Naive thymus-derived CD4-positive, alpha-beta T cell (primary cell): Measurements from ENCODE around the gene JAKMIP2. TPM values are rescaled to one million over a fixed set of nuclear protein-coding genes. Genes with fewer than 3 reads are reported as not detected.
"Not testable (repeated sequence)": the region's sequence is repeated elsewhere in the genome, so short reads cannot be mapped to it uniquely, and the experiment has no call there.

Experiments
- ATAC-seq: fragments of 150-1000 bp; cut with Tn5 transposase; 2 replicates; pipeline ENCODE4 v1.10.0; 2021; ENCODE audit warnings: mild to moderate bottlenecking, moderate library complexity
- CTCF ChIA-PET: fragments of 350-600 bp; sonication (Branson Sonifier 250); formaldehyde crosslinking; loops from one replicate; lab custom pipeline; 2021; ENCODE audit warnings: antibody characterized with exemption; lab: Charles Lee
- POLR2A ChIA-PET: fragments of 350-600 bp; sonication (Branson Sonifier 250); formaldehyde crosslinking; loops from one replicate; lab custom pipeline; 2021; ENCODE audit warnings: antibody characterized with exemption, inconsistent platforms; lab: Charles Lee
- DNase-seq, 9 donors: peaks; one replicate each; pipeline versions ENCODE4 v3.0.0 to v3.0.0-alpha.2; 2020 to 2022; ENCODE audit warnings: mixed read lengths in 1 of 9
- H3K27ac ChIP-seq: one replicate; pipeline ENCODE4 v1.7.0; 2013; ENCODE audit warnings: mild to moderate bottlenecking, low read depth, low read length, moderate library complexity
- H3K27me3 ChIP-seq, 2 donors: one replicate each; pipeline ENCODE4 v1.7.0; 2013; ENCODE audit warnings: low read length in 2 of 2, mild to moderate bottlenecking in 2 of 2, moderate library complexity in 2 of 2; ENCODE audit not compliant: control insufficient read depth in 2 of 2, insufficient read depth in 2 of 2
- H3K36me3 ChIP-seq, 3 experiments: 1 replicate in 2 of 3; 2 replicates in 1 of 3; pipeline ENCODE4 v1.7.0; 2013; ENCODE audit warnings: low read length in 3 of 3, mild to moderate bottlenecking in 3 of 3, moderate library complexity in 1 of 3; ENCODE audit not compliant: insufficient read depth in 3 of 3, control insufficient read depth in 2 of 3
- H3K4me1 ChIP-seq, 2 donors: one replicate each; pipeline ENCODE4 v1.7.0; 2013; ENCODE audit warnings: low read length in 2 of 2, mild to moderate bottlenecking in 2 of 2, moderate library complexity in 1 of 2; ENCODE audit not compliant: control insufficient read depth in 2 of 2, insufficient read depth in 2 of 2
- H3K4me3 ChIP-seq: 2 replicates; pipeline ENCODE4 v1.7.0; 2013; ENCODE audit warnings: mild to moderate bottlenecking, low read length
- H3K9me3 ChIP-seq, 3 experiments: 1 replicate in 2 of 3; 2 replicates in 1 of 3; pipeline ENCODE4 v1.7.0; 2013; ENCODE audit warnings: low read length in 3 of 3; ENCODE audit not compliant: control insufficient read depth in 2 of 3
- H3K27ac Mint-ChIP-seq, 9 donors: one replicate each; pipeline ENCODE4 v1.8.0; 2020 to 2022; ENCODE audit warnings: mixed read lengths in 9 of 9, mild to moderate bottlenecking in 8 of 9, moderate library complexity in 5 of 9, inconsistent platforms in 2 of 9
- H3K27me3 Mint-ChIP-seq, 5 donors: one replicate each; pipeline ENCODE4 v1.8.0; 2021 to 2022; ENCODE audit warnings: mixed read lengths in 5 of 5, mild to moderate bottlenecking in 1 of 5
- H3K36me3 Mint-ChIP-seq, 5 donors: one replicate each; pipeline ENCODE4 v1.8.0; 2020 to 2022; ENCODE audit warnings: mixed read lengths in 5 of 5, mild to moderate bottlenecking in 3 of 5, inconsistent platforms in 1 of 5
- H3K4me1 Mint-ChIP-seq, 7 donors: one replicate each; pipeline ENCODE4 v1.8.0; 2020 to 2022; ENCODE audit warnings: mixed read lengths in 7 of 7, mild to moderate bottlenecking in 3 of 7, inconsistent platforms in 1 of 7
- H3K4me3 Mint-ChIP-seq, 10 donors: one replicate each; pipeline ENCODE4 v1.8.0; 2020 to 2022; ENCODE audit warnings: mild to moderate bottlenecking in 10 of 10, mixed read lengths in 10 of 10, moderate library complexity in 6 of 10, inconsistent platforms in 2 of 10
- H3K9me3 Mint-ChIP-seq, 11 donors: one replicate each; pipeline ENCODE4 v1.8.0; 2020 to 2022; ENCODE audit warnings: mixed read lengths in 11 of 11, mild to moderate bottlenecking in 4 of 11, inconsistent platforms in 1 of 11, moderate library complexity in 1 of 11
- intact Hi-C, 2 donors: fragments of 100-400 bp; cut with micrococcal nuclease; formaldehyde crosslinking; loops; one replicate each; pipeline ENCODE4 v1.15.1; 2023
- polyA plus RNA-seq, 2 donors: library from polyadenylated mRNA; unstranded; fragments of 300-500 nt; fragmentation: Illumina TruSeq; gene quantifications; one replicate each; pipeline ENCODE4 v1.2.3, GENCODE V29; 2021
- total RNA-seq, 6 experiments: library from RNA in 5 of 6; stranded (reverse) in 5 of 6; gene quantifications; 1 replicate in 5 of 6; 2 replicates in 1 of 6; pipeline ENCODE4 v1.2.3 and lab custom pipeline; 2021 to 2026

JAKMIP2 gene
- total and polyA plus RNA-seq, 7 experiments from 2014 or later = 0.16 to 4.5 (median 0.88) TPM

DNA sequence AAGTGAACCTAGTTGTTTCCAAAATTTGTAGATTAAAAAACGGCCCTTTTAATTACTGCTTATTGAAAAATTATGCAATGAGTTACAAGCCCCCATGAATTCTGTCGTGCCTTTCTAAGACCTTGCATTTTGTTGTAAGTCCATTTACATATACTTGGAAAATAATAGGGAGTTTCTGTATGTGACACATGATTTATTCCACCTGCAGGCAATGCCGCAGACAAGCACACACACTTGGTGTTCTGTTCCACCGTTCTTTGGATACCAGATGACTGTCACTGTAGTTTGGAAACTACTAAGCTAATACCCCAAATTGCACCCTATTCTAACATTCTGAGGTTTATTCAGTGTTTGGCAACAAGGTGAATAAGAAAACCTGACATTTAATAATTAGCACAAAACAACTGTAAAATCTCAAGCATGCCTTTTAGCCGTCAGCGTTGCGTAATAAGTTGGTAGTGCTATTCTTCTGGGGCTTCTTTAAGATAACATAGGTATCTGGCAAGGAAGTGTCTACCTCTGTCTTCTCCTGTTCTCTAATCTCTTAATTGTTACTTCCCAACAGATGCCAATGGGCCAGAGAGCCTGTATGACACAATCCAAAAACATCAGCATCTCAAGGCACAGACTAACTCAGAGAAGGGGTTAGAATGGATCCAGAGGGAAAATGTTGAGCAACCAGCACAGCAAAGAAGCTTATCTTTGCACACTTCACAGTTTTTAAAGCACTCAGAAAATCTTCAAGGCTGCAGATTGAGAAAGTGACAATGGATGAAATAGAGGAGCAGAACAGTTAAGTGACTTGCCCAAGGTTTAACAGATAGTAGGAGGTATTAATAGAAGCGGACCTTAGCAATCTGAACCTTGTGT lies 224.4 kb downstream of the JAKMIP2 start:
- CTCF ChIA-PET = no interaction called here
- H3K27me3 Mint-ChIP-seq = peaks cover 0 to 5% (median 0%) of the 10 kb centered on the region in 5 donors
- ATAC-seq (no peak), DNase-seq (no peak)
- H3K4me3 Mint-ChIP-seq = no peak overlapping the region
- no peaks in the 10 kb centered on the region for H3K36me3 ChIP-seq
- no peak overlapping the region for H3K4me3 ChIP-seq
- no peaks in the 10 kb centered on the region for H3K9me3 ChIP-seq
- POLR2A ChIA-PET = no interaction called here
- H3K4me1 ChIP-seq = no peaks in the 10 kb centered on the region
- intact Hi-C loops = no loop called here
- no peaks in the 10 kb centered on the region for H3K36me3 Mint-ChIP-seq
- H3K9me3 Mint-ChIP-seq = peaks cover 0 to 4% (median 0%) of the 10 kb centered on the region in 11 donors
- no peak overlapping the region for H3K27ac ChIP-seq
- no peak overlapping the region for H3K27ac Mint-ChIP-seq
- no peaks in the 10 kb centered on the region for H3K4me1 Mint-ChIP-seq
- H3K27me3 ChIP-seq = no peaks in the 10 kb centered on the region

DNA sequence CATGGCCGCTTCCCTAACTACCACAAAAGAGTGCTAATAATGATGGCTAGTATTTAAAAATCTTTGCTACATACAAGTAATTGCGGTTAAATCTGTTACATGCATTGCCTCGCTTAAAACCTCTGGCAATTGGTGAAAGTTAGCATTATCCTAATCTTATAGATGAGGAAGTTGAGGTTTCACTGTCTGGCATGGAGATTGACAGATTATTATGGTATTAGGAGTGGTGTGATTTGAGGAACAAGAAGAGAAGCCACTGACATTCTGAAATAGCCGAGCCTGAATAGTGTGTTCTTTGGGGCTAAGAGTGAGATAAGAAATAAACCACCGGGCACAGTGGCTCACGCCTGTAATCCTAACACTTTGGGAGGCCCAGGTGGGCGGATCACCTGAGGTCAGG lies 227.4 kb downstream of the JAKMIP2 start:
- ChIA-PET CTCF (no interaction called here), POLR2A (no interaction called here)
- peaks cover 0 to 4% (median 0%) of the 10 kb centered on the region in 5 donors for H3K27me3 Mint-ChIP-seq
- ATAC-seq = no peak
- no peak overlapping the region for H3K27ac ChIP-seq
- H3K4me1 Mint-ChIP-seq = no peaks in the 10 kb centered on the region
- DNase-seq = no peak
- no peaks in the 10 kb centered on the region for H3K36me3 ChIP-seq
- H3K4me3 ChIP-seq = no peak overlapping the region
- no peaks in the 10 kb centered on the region for H3K4me1 ChIP-seq
- no peak overlapping the region for H3K27ac Mint-ChIP-seq
- H3K9me3 Mint-ChIP-seq = peaks cover 0 to 7% (median 0%) of the 10 kb centered on the region in 11 donors
- no peaks in the 10 kb centered on the region for H3K9me3 ChIP-seq
- no peak overlapping the region for H3K4me3 Mint-ChIP-seq
- intact Hi-C loops = no loop called here
- no peaks in the 10 kb centered on the region for H3K36me3 Mint-ChIP-seq
- H3K27me3 ChIP-seq = no peaks in the 10 kb centered on the region

DNA sequence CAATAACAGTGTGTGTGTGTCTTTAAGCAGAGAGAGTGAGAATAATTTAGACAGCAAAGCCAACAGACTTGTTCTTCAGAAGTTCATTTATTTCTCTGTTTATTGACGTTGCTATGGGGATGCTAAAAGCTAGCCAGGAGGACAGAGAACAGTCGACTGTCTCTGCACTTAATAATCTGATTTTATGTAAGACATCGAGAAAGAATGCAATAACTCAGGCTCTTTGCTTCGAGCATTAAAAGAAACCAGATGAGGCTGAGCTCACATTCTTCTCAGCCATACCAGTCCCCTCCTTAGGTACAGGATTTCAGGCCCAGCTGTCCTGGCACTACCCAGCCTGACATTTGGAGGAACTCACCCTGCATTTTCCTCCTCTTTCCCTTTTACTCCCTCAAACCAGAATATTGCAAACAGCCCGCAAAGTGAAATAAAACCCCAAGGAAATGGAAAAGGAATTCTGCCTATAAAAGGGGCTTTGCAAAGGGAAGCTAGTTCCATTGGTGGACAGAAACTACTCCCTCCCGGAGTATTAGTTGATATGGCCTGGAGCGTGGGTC lies 228.2 kb downstream of the JAKMIP2 start:
- no peak for ATAC-seq
- H3K4me1 ChIP-seq = no peaks in the 10 kb centered on the region
- ChIA-PET POLR2A (no interaction called here), CTCF (no interaction called here)
- H3K9me3 Mint-ChIP-seq = peaks cover 0 to 7% (median 1%) of the 10 kb centered on the region in 11 donors
- DNase-seq = no peak
- H3K4me3 Mint-ChIP-seq = no peak overlapping the region
- intact Hi-C loops = no loop called here
- H3K27ac ChIP-seq = no peak overlapping the region
- no peaks in the 10 kb centered on the region for H3K36me3 ChIP-seq
- no peaks in the 10 kb centered on the region for H3K4me1 Mint-ChIP-seq
- no peaks in the 10 kb centered on the region for H3K27me3 ChIP-seq
- H3K9me3 ChIP-seq = no peaks in the 10 kb centered on the region
- H3K36me3 Mint-ChIP-seq = no peaks in the 10 kb centered on the region
- H3K27me3 Mint-ChIP-seq = peaks cover 0 to 6% (median 0%) of the 10 kb centered on the region in 5 donors
- no peak overlapping the region for H3K4me3 ChIP-seq
- no peak overlapping the region for H3K27ac Mint-ChIP-seq

DNA sequence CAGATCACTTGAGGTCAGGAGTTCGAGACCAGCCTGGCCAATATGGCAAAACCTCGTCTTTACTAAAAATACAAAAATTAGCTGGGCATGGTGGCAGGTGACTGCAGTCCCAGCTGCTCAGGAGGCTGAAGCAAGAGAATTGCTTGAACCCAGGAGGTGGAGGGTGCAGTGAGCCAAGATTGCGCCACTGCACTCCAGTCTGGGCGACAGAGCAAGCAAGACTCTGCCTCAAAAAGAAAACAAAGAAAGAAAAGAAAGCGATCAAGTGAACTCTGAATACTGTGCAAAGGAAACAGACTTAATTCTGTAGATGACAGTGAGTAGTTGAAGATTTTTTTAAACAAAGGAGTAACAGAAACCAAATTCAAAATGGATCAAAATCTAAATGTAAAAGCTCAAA lies 228.7 kb downstream of the JAKMIP2 start:
- CTCF ChIA-PET, DNase-seq, H3K27ac Mint-ChIP-seq, H3K27me3 Mint-ChIP-seq, ATAC-seq, H3K4me3 ChIP-seq, H3K36me3 ChIP-seq, H3K27ac ChIP-seq, H3K4me1 ChIP-seq, H3K36me3 Mint-ChIP-seq, H3K27me3 ChIP-seq, intact Hi-C loops, H3K9me3 ChIP-seq, POLR2A ChIA-PET, H3K4me3 Mint-ChIP-seq, H3K4me1 Mint-ChIP-seq, H3K9me3 Mint-ChIP-seq: not testable (repeated sequence)

DNA sequence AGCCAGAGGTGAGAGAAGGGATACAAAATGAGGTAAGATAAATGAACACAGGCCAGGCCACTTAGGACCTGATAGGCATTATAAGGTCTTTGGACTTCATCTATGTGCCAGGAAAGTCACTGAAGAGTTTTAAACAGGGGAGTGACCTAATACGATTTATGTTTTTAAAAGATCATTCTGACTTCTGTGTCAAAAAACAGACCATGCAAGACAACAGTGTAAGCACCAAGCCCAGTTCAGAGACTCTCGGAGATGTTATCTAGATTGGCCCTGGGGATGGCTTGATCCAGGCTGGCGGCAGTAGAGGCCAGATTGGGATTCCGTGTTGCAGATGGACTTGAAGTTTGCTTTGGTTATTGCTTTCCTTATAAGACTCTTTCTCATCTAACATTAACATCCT lies 229.6 kb downstream of the JAKMIP2 start:
- no peaks in the 10 kb centered on the region for H3K4me1 Mint-ChIP-seq
- no peak overlapping the region for H3K27ac ChIP-seq
- no peaks in the 10 kb centered on the region for H3K9me3 ChIP-seq
- H3K9me3 Mint-ChIP-seq = peaks cover 0 to 9% (median 2%) of the 10 kb centered on the region in 11 donors
- no peaks in the 10 kb centered on the region for H3K4me1 ChIP-seq
- ChIA-PET CTCF (no interaction called here), POLR2A (no interaction called here)
- ATAC-seq (no peak), DNase-seq (no peak)
- no peak overlapping the region for H3K27ac Mint-ChIP-seq
- H3K36me3 Mint-ChIP-seq = no peaks in the 10 kb centered on the region
- intact Hi-C loops = no loop called here
- H3K27me3 Mint-ChIP-seq = peaks cover 0 to 9% (median 0%) of the 10 kb centered on the region in 5 donors
- no peaks in the 10 kb centered on the region for H3K27me3 ChIP-seq
- H3K36me3 ChIP-seq = no peaks in the 10 kb centered on the region
- H3K4me3 Mint-ChIP-seq = no peak overlapping the region
- no peak overlapping the region for H3K4me3 ChIP-seq

DNA sequence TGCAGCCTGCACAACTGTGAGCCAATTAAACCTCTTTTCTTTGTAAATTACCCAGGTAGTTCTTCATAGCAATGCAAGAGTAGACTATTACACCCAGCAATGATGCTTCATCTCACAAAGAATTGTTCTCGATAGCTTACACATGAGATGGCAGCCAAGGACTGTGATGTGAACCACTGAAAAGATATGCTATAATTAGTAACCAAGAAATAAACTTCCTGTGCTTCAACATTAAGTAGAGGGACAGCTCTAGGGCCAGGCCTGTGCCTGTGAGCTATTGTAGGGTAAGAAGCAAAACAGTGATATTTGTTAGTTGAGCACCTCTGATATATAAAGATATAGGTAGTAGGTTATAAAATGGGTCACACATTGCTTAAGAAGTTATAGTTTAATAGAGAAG lies 230.9 kb downstream of the JAKMIP2 start:
- H3K27ac Mint-ChIP-seq = no peak overlapping the region
- CTCF ChIA-PET = no interaction called here
- no peak overlapping the region for H3K27ac ChIP-seq
- H3K9me3 ChIP-seq = no peaks in the 10 kb centered on the region
- POLR2A ChIA-PET = no interaction called here
- H3K27me3 Mint-ChIP-seq = peaks cover 0 to 10% (median 0%) of the 10 kb centered on the region in 5 donors
- H3K4me3 Mint-ChIP-seq = no peak overlapping the region
- H3K27me3 ChIP-seq = no peaks in the 10 kb centered on the region
- H3K4me1 ChIP-seq = no peaks in the 10 kb centered on the region
- H3K4me1 Mint-ChIP-seq = no peaks in the 10 kb centered on the region
- H3K9me3 Mint-ChIP-seq = peaks cover 0 to 11% (median 2%) of the 10 kb centered on the region in 11 donors
- no peaks in the 10 kb centered on the region for H3K36me3 Mint-ChIP-seq
- DNase-seq (no peak), ATAC-seq (no peak)
- H3K4me3 ChIP-seq = no peak overlapping the region
- intact Hi-C loops = no loop called here
- H3K36me3 ChIP-seq = no peaks in the 10 kb centered on the region

DNA sequence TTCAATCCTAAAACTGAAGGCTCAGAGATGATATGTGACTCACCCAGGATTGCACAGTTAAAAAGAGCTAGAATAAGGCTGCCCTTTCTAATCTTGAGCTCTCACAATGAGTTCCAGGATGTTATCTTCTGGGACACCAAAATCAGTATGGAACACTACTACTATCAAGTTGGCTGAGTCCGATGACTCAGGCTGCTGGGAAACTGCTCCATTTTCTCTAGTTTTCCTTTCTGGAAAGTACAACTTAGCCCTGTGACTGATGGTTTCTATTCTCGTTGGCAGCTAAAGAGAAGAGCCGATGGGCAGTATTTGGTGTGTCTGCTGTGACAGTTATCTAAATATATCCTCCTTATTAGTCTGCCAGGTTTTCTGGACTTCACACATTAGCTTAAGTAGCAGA lies 234.8 kb downstream of the JAKMIP2 start:
- Mint-ChIP-seq H3K27ac (no peak overlapping the region), H3K9me3 (peaks cover 0 to 7% (median 2%) of the 10 kb centered on the region in 11 donors), H3K4me1 (no peaks in the 10 kb centered on the region), H3K36me3 (peaks cover 0 to 3% (median 0%) of the 10 kb centered on the region in 5 donors), H3K4me3 (no peak overlapping the region), H3K27me3 (peaks cover 0 to 11% (median 5%) of the 10 kb centered on the region in 5 donors)
- DNase-seq (no peak), ATAC-seq (no peak)
- no peaks in the 10 kb centered on the region for H3K36me3 ChIP-seq
- H3K9me3 ChIP-seq = no peaks in the 10 kb centered on the region
- CTCF ChIA-PET = no interaction called here
- H3K4me3 ChIP-seq = no peak overlapping the region
- POLR2A ChIA-PET = no interaction called here
- H3K27ac ChIP-seq = no peak overlapping the region
- H3K4me1 ChIP-seq = no peaks in the 10 kb centered on the region
- intact Hi-C loops = no loop called here
- no peaks in the 10 kb centered on the region for H3K27me3 ChIP-seq
